CD4-positive, alpha-beta T cell treated with Interleukin-17A for 1 hour (primary cell): Measurements from ENCODE around the gene ASTN2.
A peak's percentile ranks its signal among the peaks of the same experiment; 100 is the strongest.
"Not testable (repeated sequence)": the region's sequence is repeated elsewhere in the genome, so short reads cannot be mapped to it uniquely, and the experiment has no call there.

Source experiments
- DNase-seq: peaks from one replicate; pipeline ENCODE4 v3.0.0-alpha.2; 2020

Gene ASTN2

DNA sequence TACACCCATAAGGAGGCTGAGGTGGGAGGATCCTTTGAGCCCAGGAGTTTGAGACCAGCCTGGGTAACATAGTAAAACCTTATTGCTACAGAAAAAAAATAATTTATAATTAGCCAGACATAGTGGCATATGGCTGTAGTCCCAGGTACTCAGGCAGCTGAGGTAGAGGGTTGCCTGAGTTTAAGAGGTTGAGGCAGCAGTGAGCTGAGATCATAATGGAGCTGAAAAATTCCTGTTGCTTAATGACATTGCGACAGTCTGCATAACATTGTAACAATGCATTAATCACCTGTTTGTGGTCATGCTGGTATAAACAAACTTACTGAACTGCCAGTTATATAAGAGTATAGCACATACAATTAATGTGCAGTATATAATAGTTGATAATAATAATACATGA, 513.6 kb downstream of the ASTN2 start:
- no peak for DNase-seq

- DNase-seq = no peak
Observed at GRCh38 chr9:116900543-116900942, 514.3 kb downstream of the ASTN2 start.

- DNase-seq = no peak
Observed at GRCh38 chr9:116900007-116900367, 514.9 kb downstream of the ASTN2 start.

GRCh38 chr9:116899337-116900006, 515.4 kb downstream of the ASTN2 start:
- no peak for DNase-seq

DNA sequence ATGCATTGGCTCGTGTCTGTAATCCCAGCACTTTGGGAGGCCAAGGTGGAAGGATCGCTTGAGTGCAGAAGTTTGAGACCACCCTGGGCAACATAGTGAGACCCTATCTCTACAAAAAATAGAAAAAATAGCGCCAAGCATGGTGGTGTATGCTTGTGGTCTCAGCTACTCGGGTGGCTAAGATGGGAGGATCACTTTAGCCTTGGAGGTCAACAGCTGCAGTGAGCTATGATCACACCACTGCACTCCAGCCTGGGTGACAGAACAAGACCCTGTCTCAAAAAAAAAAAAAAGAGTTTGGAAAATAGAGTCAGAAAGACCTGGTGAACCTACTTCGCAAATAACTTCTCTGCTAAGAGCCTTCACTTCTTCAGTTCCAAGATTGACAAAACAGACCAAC, 516.7 kb downstream of the ASTN2 start:
- not testable (repeated sequence) for DNase-seq

DNA sequence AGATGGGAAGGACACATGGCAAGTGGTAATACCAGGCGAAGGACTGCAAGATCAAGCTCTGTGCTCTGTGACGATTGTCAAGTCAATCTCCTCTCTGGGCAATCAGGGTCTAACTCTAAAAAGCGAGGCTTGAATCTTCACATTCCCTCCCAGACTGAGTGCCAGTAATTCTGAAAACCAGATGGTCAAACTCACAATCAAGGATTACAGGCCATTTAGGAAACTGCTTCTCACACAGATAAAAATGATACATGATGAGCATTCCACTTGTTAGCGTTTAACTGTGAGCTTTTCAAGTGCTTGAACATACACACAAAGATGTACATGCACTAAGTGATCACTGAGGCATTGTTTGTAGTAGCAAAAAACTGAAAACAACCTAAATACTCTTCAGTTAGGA, 517.7 kb downstream of the ASTN2 start:
- no peak for DNase-seq

GRCh38 chr9:116895961-116896360, 518.9 kb downstream of the ASTN2 start:
- DNase-seq = no peak

GRCh38 chr9:116891424-116891823, 523.4 kb downstream of the ASTN2 start:
- no peak for DNase-seq

GRCh38 chr9:116888476-116888875, 526.4 kb downstream of the ASTN2 start:
- DNase-seq = not testable (repeated sequence)

DNA sequence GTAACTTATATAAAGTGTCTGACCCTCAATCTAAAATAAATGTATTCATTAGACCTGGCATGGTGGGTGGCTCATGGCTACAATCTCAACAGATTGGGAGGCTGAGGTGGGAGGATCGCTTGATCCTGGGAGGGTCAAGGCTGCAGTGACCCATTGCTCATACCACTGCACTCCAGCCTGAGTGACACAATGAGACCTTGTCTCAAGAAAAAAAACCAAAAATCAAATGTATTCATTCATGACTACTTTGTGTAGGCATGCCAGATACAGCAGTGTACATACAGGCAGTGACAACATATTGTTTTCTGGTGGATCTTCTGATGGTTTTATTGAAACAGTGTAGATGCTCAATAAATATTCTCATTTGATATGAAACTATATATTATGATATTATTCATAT, 526.8 kb downstream of the ASTN2 start:
- DNase-seq = no peak

DNA sequence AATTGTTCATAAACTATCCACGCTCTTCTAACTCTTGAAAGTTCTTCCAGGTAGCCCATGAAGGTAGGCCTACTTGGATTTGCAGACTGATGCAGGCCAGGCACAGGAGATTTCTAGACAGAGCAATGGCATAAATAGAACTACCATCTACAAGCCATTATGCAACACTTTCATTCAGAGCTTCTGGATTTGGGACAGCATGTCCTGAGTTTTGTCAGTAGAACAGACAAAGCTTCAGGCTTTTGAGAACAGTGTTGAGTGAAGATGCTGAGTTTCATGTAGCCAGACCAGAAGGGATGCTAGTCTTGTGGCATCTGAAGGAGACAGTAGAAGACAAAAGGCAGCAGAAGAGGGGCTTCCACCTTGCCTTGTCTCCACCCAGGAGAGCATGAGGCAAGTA, 531.2 kb downstream of the ASTN2 start:
- DNase-seq = no peak

DNA sequence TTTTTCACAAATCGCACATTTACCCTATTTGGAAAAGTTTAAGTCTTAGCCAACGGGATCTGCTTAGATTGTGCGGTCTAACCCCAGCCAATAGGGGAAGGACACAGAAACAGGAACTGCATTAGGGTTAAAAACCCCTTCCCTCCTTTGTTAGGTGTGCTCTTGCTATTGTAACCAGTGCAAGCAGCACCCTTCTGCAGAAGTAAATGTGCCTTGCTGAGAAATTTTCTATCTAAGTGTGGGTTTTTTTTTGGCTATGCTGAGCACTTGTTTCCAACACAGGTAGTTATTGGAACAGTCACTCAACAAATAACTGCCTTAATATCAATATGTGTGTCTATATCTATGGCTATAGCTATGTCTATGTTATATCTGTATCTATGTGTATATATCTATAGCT, 537.8 kb downstream of the ASTN2 start:
- DNase-seq = no peak

- DNase-seq = no peak
Observed at GRCh38 chr9:116875576-116875975, 539.3 kb downstream of the ASTN2 start.

DNA sequence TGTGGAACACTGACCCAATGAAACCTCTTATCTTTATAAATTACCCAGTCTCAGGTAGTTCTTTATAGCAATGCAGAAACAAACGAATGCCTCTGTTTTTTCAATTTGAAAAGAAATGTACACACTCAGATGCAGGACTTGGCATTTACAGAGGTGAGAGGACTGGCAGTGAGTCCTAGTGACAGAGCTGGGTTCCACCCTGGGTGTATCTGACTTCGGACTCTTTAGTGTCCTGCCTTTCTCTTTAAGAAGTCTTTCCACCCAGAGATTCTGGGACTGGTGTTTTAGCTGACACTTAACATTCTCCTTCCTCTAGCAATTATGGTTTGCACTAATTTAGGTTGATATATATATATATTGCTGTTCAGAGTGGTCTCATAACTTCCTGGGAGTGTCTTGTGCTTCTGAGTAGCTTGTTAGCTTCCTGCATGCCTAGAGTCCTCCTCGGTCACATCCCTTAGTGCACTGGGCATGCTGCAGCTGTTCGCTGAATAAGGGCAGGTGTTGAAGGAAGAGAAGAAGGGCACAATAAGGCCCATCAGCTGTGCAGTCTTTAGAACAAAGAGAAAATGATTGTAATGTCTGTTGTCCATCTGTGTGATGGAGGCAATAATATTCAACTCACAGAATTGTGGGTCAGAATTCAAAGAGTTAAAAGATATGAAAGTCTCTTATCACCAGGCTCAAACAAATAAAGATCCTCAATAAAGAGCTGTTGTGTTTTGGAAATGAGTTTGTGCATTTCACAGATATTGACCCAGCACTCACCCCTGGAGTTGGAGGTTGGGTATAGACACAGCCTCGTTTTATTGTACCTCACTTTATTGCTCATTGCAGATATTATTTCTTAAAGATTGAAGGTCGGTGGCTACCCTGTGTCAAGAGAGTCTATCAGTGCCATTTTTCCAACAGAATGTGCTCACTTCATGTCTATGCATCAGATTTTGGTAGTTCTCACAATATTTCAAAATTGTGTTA, 540.6 kb downstream of the ASTN2 start:
- no peak for DNase-seq

DNA sequence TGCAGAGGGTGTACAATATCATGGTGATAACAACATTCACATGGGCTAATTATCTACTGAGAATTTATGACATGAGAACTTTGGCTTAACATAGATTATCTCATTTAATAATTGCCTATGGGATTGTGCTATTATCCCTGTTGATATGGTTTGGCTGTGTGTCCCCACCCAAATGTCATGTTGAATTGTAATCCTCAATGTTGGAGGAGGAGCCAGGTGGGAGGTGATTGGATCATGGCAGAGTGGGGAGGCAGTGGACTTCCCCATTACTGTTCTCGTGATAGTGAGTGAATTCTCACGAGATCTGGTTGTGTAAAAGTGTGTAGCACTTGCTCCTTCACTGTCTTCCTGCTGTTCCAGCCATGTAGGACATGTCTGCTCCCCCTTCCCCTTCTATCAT, 541.4 kb downstream of the ASTN2 start:
- no peak for DNase-seq

DNA sequence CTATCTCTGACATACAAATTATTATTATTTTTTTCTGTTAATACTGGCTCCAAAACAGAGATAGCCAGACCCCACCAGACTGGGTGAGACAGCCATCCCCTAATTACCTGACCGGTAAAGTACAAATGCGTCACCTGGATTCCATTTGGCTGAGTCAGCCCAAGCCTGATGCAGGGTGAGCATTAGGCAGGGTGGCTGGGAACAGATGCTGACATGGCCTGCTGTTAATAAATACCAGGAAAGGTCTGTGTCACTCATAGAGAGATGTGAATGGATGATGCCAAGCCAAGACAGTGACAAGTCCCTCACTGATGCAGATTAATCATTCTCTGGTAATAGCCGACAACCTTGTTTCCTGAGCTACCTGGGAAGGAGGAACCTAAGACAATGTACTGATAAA, 544.3 kb downstream of the ASTN2 start:
- DNase-seq = no peak

- DNase-seq = no peak
Observed at GRCh38 chr9:116868201-116868600, 546.7 kb downstream of the ASTN2 start.

DNA sequence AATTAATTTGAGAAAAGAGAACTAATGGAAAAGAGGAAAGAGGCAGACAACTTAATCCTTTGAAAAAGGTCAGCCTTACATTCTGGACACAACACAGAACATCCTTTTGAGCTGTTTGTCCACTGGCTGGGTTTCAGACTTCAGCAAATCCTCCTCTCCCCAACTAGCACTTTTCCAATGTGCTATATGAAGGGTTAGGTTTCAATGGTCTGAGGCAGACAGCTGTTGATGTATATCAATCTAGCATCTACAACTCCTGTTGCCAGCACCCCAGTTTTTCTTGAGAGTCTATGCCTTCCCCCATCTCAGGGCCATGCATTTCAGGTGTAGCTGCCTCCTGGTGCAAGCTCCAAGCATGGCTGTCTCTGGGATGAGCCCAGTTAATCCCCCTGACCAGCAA, 553.5 kb downstream of the ASTN2 start:
- DNase-seq = no peak

GRCh38 chr9:116860509-116861120, 554.2 kb downstream of the ASTN2 start:
- peak; percentile 6 for DNase-seq

DNA sequence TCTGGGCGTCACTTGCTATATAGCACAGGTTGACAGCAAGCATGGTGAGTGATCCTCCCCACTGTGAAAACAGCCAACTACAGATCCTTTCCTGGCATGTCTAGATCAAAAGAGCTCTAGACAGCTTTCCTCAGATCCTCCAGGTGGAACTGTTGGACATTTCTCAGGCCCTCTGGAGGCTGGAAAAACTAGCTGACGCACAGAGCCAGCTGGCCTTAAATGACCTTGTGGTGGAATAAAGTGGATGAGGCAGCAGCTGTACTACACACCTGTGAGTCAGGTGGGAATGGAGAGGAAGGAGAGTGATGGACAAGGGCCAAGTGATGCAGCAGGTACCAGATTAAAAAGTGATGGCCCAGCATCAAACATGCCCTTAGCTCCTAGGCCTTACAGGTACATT, 555.1 kb downstream of the ASTN2 start:
- DNase-seq = no peak

DNA sequence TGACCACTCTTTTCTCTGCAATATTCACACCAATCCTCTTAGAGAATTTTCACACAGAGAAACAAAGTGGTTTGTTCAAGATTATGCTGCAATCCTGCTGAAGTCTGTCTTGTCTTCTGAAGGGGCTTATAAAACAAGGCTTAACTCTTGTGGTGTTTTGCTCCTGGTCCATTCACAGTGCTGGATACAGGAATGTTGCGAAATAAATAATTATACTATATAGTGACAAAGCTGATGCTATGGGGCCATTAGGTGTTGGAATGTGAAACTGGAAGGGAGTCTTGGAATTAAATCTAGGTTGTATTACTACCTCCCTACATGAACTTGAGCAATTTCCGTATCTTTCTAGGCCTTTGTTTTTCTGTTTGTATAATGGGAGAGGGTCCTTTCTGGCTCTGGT, 557.5 kb downstream of the ASTN2 start:
- no peak for DNase-seq

GRCh38 chr9:116855881-116856662, 558.8 kb downstream of the ASTN2 start:
- DNase-seq = no peak

DNA sequence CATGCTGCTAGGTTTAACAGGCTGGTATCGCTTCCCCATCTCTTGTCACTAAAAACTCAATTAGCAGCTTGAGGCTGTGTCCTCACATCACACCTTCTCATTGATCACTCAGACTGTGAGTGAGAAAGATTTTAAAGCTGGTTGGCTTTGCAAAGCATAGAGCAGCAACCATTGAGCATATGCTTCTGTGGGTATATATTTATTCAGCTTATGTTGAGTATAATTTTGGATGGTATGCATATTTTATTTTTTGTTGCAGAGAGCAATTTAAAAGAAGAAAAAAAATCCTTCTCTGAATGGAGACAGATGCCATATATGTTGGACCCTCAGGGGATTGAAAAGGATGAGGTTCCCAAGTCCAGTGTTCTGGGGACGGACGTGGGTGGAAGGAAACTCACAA, 565.1 kb downstream of the ASTN2 start:
- DNase-seq = no peak
